ENCODE measurements around the gene LAMC3. TPM values are rescaled to one million over a fixed set of nuclear protein-coding genes. Genes with fewer than 3 reads are reported as not detected.

Gene LAMC3
- total and polyA plus RNA-seq, 8 donors = 0.61 to 9.6 (median 0.93) TPM; not detected in 1

- H3K27ac ChIP-seq = no peak overlapping the region
- H3K36me3 ChIP-seq = no peaks in the 10 kb centered on the region
- WGBS, 5 donors = 59 to 66% (median 62%) methylated on average over 6 of the region's 6 CpGs
- no peak overlapping the region for H3K4me3 ChIP-seq
- no peaks in the 10 kb centered on the region for H3K9me3 ChIP-seq
- DNase-seq = no peak
- no peak for TF ChIP-seq EP300 (IDR thresholded peaks at IDR 0.05)
- no peak for TF ChIP-seq POLR2AphosphoS5 (IDR thresholded peaks at IDR 0.05)
- no peak for TF ChIP-seq POLR2A (IDR thresholded peaks at IDR 0.05)
- TF ChIP-seq CTCF (IDR thresholded peaks at IDR 0.05) = no peak
- intact Hi-C loops (cut with DNase I; ENCODE audit: low total_unique reads) = no loop called here
- peaks cover 0 to 90% (median 16%) of the 10 kb centered on the region in 3 donors for H3K27me3 ChIP-seq
- H3K4me1 ChIP-seq = peaks cover 0 to 8% (median 2%) of the 10 kb centered on the region in 4 donors
Measured at GRCh38 chr9:130994135-130995085, 14.6 kb upstream of the LAMC3 start.

- Histone ChIP-seq H3K27ac (no peak overlapping the region), H3K9me3 (no peaks in the 10 kb centered on the region), H3K4me3 (no peak overlapping the region), H3K36me3 (no peaks in the 10 kb centered on the region), H3K4me1 (peaks cover 0 to 8% (median 2%) of the 10 kb centered on the region in 4 donors), H3K27me3 (peaks cover 0 to 90% (median 24%) of the 10 kb centered on the region in 3 donors)
- intact Hi-C loops (cut with DNase I; ENCODE audit: low total_unique reads) = no loop called here
- 39 to 61% (median 43%) methylated on average over 11 to 15 of the region's 15 CpGs for WGBS, 5 donors
- peak in 1 of 2 donors; percentile 63 for DNase-seq
- TF ChIP-seq EP300 (IDR thresholded peaks at IDR 0.05) = no peak
- no peak for TF ChIP-seq CTCF (IDR thresholded peaks at IDR 0.05)
- no peak for TF ChIP-seq POLR2AphosphoS5 (IDR thresholded peaks at IDR 0.05)
- no peak for TF ChIP-seq POLR2A (IDR thresholded peaks at IDR 0.05)
Measured at GRCh38 chr9:130995086-130996011, 13.6 kb upstream of the LAMC3 start.

- DNase-seq = no peak
- Histone ChIP-seq H3K36me3 (no peaks in the 10 kb centered on the region), H3K9me3 (no peaks in the 10 kb centered on the region), H3K4me1 (peaks cover 0 to 8% (median 2%) of the 10 kb centered on the region in 4 donors), H3K27ac (no peak overlapping the region), H3K4me3 (no peak overlapping the region), H3K27me3 (peaks cover 0 to 90% (median 26%) of the 10 kb centered on the region in 3 donors)
- no peak for TF ChIP-seq POLR2AphosphoS5 (IDR thresholded peaks at IDR 0.05)
- no peak for TF ChIP-seq EP300 (IDR thresholded peaks at IDR 0.05)
- TF ChIP-seq POLR2A (IDR thresholded peaks at IDR 0.05) = no peak
- TF ChIP-seq CTCF (IDR thresholded peaks at IDR 0.05) = no peak
- intact Hi-C loops (cut with DNase I; ENCODE audit: low total_unique reads) = no loop called here
- WGBS, 5 donors = 92 to 95% (median 94%) methylated on average over 8 of the region's 8 CpGs
Measured at GRCh38 chr9:130996205-130996604, 12.8 kb upstream of the LAMC3 start.

Data from stomach (tissue), 9 donors.